ENCODE measurements around the gene GCH1.

The GCH1 gene

DNA sequence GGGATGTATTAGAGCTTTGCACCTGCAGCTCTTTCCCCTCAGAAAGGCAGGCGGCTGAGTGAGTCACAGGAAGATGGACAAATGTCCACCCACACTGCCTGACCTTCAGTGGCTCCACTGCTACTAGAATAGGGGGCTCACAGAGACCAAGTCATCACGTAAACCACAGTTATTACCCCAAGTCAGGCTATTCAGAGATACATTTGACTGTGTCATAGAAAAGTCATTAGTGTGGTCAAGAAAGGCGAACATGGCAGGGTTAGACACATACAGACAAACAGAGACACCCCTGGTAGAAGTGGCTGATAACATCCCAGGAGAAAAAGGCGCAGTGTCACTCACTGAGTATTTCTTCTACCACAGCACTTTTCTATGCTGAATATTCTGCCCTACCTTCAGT lies 36.0 kb downstream of the GCH1 start:
- no peak for DNase-seq (ENCODE audit: low read depth in 2 of 2)

DNA sequence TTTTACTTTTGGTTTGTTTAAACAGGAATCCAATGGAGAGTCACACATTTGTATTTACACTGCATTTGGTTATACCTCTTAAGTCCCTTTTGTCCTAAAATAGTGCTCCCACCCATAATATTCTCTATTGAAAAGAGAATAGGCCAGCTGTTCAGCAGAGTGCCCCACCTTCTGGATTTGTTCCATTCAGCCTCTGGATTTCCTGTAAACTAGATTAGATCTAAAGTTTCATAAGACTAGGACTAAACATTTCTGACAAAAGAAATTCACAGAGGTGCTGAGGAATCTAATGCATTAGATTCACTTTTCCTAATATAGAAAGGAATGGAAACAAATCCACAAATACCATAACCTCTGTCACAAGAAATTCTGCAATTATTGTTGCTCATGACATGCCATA lies 38.1 kb downstream of the GCH1 start:
- no peak for DNase-seq (ENCODE audit: low read depth in 2 of 2)

DNA sequence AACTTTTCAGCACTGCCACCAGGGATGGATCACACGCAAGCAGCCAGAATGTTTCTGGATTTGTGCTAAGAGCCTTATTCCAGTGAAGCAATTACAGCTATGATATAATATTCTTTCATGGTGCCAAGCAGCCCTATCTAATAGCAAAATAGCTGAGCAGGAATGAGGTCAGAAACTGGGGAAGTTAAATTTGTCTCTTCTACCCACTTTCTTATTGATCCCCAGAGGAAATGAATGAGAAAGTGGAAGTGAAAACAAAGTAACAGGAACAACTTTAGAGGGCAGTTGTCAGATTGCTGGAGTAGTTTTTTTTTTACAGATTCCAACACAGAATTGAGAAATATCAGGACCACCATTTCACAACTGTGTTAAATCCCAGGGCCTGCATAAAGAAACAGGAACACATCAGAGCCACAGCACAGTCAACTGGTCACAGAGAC lies 44.8 kb downstream of the GCH1 start:
- no peak for DNase-seq (ENCODE audit: low read depth in 2 of 2)

DNA sequence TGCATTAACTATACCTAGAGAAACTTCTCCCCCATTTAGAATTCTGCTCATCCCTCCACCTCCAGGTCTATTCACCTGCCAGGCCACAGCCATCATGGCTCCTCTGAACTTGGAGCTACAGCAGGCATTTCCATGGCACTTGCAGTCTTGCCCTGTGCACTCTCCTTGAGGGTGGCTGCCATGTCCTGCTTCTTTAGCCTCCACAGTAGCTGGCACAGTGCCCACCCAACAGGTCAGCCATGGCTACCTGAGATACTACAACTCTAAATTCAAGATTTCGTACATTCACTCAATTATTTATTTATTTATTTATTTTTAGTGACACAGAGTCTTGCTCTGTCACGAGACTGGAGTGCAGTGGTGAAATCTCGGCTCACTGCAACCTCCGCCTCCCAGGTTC lies 46.5 kb downstream of the GCH1 start:
- no peak for DNase-seq (ENCODE audit: low read depth in 2 of 2)

DNA sequence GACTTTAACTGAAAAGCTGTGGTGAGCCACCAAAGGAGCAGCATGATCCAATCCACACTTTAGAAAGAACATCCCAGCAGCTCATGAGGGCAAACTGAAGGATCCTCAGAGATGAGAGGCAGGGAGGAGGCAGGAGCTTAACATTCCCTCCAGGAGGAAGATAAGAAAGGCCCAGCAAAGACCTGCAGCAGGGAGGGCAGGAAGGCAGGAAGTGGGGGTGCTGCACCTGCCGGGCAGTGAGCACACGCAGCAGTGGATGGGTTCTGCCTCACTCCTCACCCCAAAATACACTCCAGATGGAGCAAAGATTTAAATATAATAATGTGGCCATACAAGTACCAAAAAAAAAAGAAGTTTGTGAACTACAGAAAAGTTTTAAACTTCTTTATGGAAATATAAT lies 48.4 kb downstream of the GCH1 start:
- no peak for DNase-seq (ENCODE audit: low read depth in 2 of 2)

DNA sequence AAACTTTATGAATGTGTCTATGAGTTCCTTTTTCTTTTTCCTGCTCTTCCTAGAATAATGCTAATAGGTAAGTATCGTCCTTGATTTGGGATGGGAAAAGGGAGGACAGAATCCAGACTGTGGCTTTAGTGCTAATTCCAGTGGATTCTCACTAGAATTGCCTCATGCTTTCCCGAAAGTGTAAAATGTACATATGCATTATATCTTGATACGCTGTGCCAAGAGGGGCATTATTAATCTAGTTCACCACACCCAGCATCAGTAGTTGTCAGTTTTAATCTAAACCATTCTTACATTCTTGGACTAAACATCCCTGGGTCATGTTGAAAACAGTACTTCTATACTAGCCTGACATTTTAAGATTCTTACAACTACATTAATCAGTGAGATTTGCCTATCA lies 49.3 kb downstream of the GCH1 start:
- no peak for DNase-seq (ENCODE audit: low read depth in 2 of 2)

DNA sequence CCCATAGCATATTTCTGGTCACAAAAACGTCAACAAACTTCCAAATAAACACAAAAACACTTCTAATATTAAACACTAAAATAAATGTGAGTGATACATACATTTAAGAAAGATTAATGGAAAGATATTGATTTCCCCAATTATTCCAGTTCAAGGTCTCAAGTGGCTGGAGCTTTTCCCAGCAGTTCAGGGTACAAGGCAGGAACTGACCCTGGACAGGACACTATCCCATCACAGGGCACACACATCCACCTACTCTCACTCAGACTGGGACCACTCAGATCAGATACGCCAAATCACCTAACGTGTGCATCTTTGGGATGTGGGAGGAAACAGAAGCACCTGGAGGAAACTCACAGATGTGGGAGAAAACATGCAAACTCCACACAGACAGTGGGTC lies 50.4 kb downstream of the GCH1 start:
- DNase-seq (ENCODE audit: low read depth in 2 of 2), result no peak

DNA sequence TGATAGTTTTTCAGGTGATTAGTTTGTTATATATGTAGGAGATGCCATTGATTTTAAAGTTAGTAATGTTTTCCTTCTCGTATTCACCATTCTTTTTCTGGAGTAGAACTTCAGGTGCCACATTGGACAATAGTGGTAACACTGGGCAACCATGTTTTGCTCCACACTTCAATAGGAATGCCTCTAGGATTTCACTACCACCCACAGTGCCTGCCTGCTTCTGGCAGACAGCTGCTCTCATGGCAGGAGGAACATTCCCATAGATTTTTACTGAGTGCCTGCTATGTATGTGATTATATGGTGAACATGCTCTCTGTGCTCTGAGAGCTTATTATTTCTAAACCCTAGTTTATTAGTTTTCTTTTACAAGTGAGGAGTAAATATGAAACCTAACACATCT lies 53.7 kb downstream of the GCH1 start:
- DNase-seq (ENCODE audit: low read depth in 2 of 2), result no peak

DNA sequence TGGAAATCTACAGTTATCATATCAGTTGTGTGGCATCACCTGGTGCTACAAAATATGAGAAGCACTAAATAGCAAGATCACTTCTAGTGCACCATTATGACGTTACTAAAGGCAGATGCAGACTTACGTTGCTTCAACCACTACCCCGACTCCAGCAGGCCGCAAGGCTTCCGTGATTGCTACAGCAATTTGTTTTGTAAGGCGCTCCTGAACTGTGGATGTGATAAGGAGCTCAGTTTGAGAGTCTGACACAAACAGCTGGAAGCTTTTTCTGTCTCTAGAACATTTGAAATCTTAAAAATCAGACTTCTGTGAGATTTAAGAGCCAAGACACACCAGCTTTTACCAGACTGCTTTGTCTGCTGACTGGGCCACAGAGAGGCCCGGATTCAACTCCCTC lies 57.0 kb downstream of the GCH1 start:
- DNase-seq (ENCODE audit: low read depth in 2 of 2), result no peak

DNA sequence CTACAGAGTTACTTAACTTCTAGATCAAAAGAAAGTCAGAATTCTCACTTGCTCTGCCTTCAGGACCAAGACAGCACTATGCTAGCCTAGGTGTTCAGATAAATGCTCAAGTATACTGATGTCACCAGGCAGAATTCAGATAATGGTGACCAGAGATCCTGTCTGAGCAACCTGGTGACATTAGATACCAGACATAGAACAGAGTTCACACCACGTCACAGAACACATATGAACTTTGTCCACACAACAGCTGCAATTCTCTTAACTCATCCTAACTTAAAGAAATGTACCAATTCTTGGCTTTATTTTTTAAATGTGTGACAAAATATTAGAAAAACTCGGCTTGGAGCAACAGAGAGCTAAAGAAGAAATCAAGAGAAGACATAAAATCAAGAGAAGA lies 58.1 kb downstream of the GCH1 start:
- no peak for DNase-seq (ENCODE audit: low read depth in 2 of 2)

DNA sequence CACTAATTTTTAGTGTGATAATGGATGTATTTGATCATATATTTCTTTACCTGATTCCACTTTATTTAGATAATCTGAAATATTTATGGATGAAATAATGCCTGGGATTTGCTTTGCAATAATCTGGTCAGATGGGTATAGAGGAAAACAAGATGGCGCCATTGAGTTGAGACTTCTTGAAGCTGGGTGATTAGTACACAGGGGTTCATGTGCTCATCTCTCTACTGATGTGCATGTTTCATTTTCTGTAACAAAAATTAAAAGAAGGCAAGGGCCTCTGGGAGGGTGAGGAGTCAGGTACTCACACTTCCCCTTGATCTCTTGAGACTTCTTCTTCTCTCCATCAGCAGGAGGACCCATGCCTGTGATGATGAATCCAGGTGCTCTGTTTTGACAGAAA lies 61.8 kb downstream of the GCH1 start:
- DNase-seq (ENCODE audit: low read depth in 2 of 2), result no peak

DNA sequence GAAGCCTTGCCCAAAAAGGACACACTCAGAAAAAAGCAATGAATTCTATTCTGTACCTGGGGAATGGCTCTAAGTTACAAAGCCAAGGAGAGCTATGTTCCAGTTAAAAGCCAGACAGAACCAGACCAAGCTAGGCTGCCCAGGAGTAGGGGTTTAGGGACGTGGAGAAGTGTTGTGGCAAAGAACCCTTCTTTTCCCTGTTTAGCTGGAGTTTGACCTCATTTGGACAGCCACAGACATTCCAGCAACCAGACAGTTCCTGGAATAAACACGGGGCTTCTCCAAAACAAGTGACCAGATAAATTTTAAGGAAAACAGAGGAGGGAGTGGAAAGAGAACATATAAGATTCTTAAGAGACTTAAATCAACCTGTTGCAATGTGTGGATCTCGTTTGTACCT lies 62.3 kb downstream of the GCH1 start:
- no peak for DNase-seq (ENCODE audit: low read depth in 2 of 2)

DNA sequence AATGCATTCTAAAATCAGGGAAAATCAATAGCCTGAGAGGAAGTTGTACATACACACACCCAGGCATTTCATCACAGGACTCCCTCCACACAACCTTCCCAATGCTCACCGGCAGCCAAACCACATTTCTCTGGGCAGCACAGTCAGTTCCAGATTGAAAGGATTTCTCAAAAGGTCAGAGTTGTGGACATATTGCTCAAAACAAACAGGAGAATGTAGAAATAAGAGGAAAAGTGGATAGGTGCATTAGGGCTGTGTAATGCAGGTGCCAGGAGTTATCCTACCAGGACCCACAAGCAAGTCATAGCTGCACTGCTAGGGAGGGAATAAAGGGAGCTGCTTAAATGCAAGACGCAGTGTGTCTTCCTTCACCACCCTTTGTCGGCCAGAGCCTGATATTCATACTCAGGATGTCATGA lies 62.9 kb downstream of the GCH1 start:
- no peak for DNase-seq (ENCODE audit: low read depth in 2 of 2)

DNA sequence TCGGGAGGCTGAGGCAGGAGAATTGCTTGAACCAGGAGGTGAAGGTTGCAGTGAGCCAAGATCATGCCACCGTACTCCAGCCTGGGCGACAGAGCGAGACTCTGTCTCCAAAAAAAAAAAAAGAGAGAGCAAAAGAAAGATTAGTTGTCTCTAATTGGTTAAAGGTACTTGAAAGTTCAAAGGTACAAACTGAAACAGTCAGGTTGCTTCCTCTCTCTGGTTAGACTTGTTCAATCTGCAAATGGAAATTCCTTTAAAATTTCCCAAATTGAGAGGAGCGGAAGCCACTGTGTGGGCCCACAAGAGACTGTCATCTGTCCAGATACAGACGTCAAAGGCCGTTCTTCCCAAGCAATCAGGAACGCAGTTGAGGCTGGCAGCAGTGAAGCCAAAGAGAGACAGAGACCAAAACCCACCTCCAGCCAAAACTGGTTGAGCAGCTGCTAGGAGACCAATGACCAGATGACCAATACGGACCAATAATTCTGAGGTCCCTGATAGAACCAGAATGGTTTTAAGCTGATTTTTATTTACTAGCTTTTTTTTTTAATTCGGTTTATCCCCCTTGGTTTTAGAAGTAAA lies 63.6 kb downstream of the GCH1 start:
- DNase-seq (ENCODE audit: low read depth in 2 of 2), result no peak

DNA sequence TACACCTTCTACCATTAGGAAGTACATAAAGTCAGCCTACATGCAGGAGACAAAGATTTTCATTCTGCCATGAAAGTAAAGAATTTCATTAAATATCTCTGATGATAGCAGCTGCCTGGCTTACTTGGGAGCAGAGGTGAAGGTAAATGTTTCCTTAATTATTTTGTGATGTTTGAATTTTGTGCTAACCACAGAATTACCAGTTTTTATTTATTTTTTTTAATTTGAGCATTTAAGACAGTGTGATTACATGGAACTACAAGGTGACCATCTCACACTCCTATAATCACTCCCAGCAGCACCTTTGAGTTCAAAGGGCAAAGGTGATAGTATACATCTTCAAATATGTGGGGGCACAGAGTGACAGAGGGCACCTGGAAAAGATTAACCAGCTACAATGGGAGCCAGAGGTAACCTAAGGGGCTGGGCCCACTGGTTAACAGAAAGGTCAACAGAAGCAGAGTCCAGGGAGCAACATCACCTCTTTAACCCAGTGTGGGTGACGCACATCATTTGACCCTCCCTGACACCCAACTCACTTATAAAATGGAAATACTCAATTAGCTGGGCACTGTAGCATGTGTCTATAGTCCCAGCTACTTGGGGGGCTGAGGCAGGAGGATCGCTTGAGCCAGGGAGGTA lies 65.0 kb downstream of the GCH1 start:
- DNase-seq (ENCODE audit: low read depth in 2 of 2), result no peak

DNA sequence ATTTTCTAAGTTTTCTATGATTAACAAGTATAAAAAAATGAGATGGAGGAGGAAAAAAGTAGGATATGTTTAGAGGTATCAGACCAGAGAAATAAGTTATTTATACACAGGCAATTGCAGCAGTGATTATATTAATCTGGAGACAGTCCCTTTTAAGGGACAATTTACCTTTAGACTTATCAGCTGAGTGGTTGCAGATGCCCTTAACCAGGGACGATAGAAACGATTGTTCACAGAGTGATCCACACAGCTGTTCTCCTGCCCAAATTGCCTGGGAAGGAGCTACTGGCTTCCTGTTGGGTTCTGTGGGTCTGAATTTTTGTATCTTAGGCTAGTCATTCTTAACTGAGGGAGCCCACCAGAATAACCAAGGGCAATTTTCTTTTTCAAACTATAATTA lies 66.4 kb downstream of the GCH1 start:
- DNase-seq (ENCODE audit: low read depth in 2 of 2), result no peak

DNA sequence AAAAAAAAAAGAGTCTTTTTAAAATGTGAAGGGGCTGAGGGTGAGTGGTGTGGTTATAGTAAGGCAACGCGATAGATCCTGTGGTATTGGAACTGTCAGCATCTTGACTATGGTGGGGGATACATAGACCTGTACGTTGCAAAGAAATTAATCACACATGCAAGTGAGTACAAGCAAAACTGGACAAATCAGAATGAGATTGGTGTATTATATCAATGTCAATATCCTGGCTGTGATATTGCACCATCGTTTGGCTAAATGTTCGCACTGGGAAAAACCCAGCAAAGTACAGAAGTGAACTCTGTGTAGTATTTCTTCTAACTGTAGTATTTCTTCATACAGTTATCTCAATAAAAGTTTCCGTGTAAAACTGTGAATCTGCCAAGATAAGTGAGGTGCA lies 67.9 kb downstream of the GCH1 start:
- no peak for DNase-seq (ENCODE audit: low read depth in 2 of 2)

DNA sequence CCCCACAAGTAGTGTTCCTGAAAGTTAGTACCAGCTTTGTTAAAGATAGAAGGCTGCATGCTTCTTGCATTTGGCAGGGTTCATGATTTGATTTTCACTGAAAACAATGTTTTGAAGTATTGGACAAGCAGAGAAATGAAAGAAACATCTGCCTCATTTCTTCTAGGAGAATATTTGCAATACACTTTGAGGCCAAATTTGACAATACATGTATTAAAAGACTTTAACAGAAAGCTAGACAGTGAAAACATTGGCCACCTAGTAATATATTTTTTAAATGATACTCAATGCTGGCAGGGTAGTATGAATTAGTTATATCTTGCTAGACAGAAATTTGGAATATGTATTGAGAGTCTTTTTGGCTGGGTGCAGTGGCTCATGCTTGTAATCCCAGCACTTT lies 68.5 kb downstream of the GCH1 start:
- no peak for DNase-seq (ENCODE audit: low read depth in 2 of 2)

DNA sequence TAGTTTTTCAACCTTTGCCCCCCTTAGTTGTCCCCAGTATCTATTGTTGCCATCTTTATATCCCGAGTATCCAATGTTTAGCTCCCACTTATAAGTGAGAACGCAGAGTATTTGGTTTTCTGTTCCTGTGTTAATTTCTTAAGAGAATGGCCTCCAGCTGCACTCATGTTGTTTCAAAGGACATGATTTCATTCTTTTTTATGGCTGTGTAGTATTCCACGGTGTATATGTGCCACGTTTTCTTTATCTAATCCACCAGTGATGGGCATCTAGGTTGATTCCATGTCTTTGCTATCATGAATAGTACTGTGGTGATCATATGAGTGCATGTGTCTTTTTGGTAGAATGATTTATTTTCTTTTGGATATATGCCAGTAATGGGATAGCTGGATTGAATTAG lies 72.0 kb downstream of the GCH1 start:
- no peak for DNase-seq (ENCODE audit: low read depth in 2 of 2)

DNA sequence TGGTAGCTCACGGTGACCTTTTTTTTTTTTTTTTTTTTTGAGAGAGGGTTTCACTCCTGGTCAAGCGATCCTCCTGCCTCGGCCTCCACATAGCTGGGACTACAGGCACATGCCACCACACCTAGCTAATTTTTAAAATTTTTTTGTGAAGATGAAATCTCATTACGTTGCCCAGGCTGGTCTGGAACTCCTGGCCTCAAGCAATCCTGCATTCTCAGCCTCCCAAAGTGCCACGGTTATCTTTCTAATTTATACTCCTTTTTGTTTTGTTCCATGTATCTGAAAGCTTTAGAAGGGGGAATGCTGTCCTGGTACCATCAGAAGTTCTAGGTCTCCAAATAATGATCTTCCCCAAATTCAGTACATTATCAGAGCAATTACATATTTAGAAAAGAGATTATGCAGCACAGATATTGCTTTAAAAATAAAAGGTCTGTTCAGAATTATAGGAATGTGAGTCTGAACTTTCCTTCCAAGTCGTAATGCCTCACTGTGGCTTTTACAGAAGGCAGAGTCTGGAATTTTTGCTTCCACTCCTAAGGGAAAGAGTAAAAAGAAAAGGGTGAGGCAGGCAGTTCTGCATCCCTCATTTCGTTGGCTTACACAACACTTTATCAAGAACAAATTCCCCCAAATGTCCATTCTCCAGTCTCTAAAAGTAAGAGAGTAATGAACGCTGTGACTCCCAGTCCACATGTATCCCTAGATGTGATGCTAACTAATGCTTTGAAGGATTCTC lies 73.0 kb downstream of the GCH1 start:
- no peak for DNase-seq (ENCODE audit: low read depth in 2 of 2)

DNA sequence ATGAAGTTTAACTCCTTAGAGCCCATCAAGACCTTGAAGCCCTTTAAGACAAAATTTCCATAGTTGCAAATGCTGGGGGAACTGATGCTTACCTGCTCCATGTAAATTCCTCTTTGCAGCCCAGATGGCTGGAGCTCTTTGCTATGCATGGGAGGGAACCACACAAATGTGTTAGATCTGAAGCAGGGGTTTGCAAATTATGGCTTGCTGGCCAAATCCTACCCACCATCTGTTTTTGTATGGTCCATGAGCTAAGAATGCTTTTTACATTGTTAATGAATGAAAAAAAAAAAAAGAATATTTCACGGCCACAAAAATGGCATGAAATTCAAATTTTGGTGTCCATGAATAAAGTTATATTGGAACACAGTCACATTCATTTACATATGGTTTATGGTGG lies 74.6 kb downstream of the GCH1 start:
- DNase-seq (ENCODE audit: low read depth in 2 of 2), result no peak

DNA sequence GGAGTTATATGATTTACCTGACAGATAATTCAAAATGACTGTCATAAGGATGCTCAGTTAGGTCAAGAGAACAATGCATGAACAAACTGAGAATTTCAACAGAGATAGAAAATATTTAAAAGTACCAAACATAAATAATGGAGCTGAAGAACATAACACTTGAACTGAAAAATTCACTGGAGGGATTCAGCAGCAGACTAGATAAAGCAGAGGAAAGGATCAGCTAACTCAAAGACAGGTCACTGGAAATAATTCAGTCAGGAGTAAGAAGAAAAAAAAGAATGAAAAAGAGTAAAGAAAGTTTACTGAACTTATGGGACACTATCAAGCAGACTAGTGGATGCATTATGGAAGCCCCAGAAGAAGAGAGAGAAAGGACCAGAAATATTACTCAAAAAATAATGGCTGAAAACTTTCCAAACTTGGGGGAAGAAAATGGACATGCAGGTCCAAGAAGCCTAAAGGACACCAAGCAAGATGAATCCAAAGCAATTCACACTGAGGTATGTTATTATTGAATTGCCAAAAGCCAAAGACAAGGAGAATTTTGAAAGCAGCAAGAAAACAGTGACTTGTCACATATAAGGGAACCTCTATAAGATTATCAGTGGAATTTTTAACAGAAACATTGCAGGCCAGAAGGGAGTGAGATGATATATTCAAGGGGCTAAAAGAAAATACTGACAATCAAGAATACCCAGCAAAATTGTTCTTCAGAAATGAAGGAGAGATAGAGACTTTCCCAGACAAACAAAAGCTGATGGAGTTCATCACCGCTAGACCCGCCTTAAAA lies 78.7 kb downstream of the GCH1 start:
- no peak for DNase-seq (ENCODE audit: low read depth in 2 of 2)

DNA sequence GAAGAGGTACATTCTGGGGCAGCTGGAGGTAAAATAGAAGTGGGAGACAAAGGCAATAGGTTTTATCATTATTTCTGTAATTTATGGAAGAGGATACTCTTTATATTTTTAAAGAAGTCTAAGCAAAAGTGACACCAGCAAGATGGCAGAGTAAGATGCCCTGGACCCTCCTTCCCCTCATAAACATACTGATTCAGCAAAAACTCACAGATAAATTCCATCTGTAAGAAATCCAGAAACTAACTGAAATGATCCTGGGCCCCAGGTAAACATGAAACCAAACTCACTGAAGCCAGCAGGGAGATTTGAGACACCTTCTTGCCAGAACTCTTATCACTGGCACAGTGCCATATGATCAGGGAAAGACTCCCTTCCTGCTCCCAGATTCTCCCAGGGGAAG lies 79.9 kb downstream of the GCH1 start:
- DNase-seq (ENCODE audit: low read depth in 2 of 2), result no peak

All from stimulated activated CD8-positive, alpha-beta memory T cell treated with anti-CD3 and anti-CD28 coated beads, Interleukin-7, amount 100 ng/mL, for 1 hour (primary cell).